ENCODE data around the gene SRP9.

DNA sequence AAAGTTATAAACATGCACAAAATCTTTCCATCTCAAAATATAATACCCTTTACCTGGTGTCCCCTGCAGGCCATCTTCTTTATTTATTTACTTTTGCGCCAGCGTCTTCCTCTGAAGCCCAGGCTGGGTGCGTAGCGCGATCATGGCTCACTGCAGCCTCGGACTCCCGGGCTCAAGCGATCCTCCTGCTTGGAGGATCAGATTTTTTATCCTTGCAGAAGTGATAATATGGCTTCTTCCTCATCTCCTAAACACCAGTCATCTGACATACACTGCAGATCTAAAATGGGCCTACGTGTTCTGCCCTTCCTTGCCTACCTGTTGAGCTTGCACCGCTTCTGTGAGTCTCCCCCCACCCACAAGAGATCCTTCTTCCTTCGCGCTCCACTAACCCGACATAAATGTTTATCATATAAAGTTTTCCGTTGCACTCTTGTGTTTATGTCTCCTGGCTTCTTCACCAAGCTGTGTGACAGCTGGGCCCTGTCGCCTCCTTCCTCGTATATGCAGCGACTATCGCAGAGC lies 506 bp upstream of the SRP9 start:
- TF ChIP-seq, protein P1, sequence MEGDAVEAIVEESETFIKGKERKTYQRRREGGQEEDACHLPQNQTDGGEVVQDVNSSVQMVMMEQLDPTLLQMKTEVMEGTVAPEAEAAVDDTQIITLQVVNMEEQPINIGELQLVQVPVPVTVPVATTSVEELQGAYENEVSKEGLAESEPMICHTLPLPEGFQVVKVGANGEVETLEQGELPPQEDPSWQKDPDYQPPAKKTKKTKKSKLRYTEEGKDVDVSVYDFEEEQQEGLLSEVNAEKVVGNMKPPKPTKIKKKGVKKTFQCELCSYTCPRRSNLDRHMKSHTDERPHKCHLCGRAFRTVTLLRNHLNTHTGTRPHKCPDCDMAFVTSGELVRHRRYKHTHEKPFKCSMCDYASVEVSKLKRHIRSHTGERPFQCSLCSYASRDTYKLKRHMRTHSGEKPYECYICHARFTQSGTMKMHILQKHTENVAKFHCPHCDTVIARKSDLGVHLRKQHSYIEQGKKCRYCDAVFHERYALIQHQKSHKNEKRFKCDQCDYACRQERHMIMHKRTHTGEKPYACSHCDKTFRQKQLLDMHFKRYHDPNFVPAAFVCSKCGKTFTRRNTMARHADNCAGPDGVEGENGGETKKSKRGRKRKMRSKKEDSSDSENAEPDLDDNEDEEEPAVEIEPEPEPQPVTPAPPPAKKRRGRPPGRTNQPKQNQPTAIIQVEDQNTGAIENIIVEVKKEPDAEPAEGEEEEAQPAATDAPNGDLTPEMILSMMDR (IDR thresholded peaks at IDR 0.05): no peak
- no peak for TF ChIP-seq EZH2 (IDR thresholded peaks at IDR 0.05)
